GM12878 (cell line): ENCODE data around the gene TXLNA. TPM values are rescaled to one million over a fixed set of nuclear protein-coding genes. Genes with fewer than 3 reads are reported as not detected.

Source experiments
- BMI1 ChIP-seq: fragments of 450-650 bp; IDR thresholded peaks from 2 replicates; pipeline ENCODE4 v1.6.1; 2016; ENCODE audit warnings: mild to moderate bottlenecking, moderate library complexity, borderline replicate concordance
- CHD4 ChIP-seq: fragments of 200-600 bp; sonication (generic); IDR thresholded peaks from 2 replicates; pipeline ENCODE4 v1.6.1; 2016; ENCODE audit warnings: mild to moderate bottlenecking
- CREB1 ChIP-seq: IDR thresholded peaks from 2 replicates; pipeline ENCODE4 v1.6.1; 2012; ENCODE audit warnings: low read depth, mild to moderate bottlenecking, inconsistent platforms
- E2F4 ChIP-seq: IDR thresholded peaks from 2 replicates; pipeline ENCODE4 v1.6.1; 2012; ENCODE audit warnings: low read depth, low read length, improper control_type of control experiment
- EGR1 ChIP-seq, 2 experiments: IDR thresholded peaks; 1 replicate in 1 of 2; 2 replicates in 1 of 2; pipeline ENCODE4 v1.6.1; 2011 to 2012; ENCODE audit warnings: low read depth in 2 of 2, low read length in 2 of 2, borderline replicate concordance in 1 of 2, mild to moderate bottlenecking in 1 of 2, moderate library complexity in 1 of 2
- ESRRA ChIP-seq: IDR thresholded peaks from 2 replicates; pipeline ENCODE4 v1.6.1; 2012; ENCODE audit warnings: mild to moderate bottlenecking, low read length, improper control_type of control experiment
- PRDM15 ChIP-seq: fragments of 450-650 bp; formaldehyde crosslinking; IDR thresholded peaks from 2 replicates; pipeline ENCODE4 v1.4.0; 2020; ENCODE audit warnings: mild to moderate bottlenecking, moderate library complexity
- RBBP5 ChIP-seq: fragments of 200-600 bp; sonication (generic); conservative IDR thresholded peaks from 2 replicates; pipeline ENCODE4 v1.6.1; 2016
- SIX5 ChIP-seq: IDR thresholded peaks from 2 replicates; pipeline ENCODE4 v1.6.1; 2011; ENCODE audit warnings: mild to moderate bottlenecking, low read depth, low read length, moderate library complexity; ENCODE audit not compliant: severe bottlenecking
- YBX1 ChIP-seq: fragments of 450-650 bp; IDR thresholded peaks from 2 replicates; pipeline ENCODE4 v1.6.1; 2016; ENCODE audit warnings: antibody characterized with exemption
- ZNF207 ChIP-seq: fragments of 450-650 bp; IDR thresholded peaks from 2 replicates; pipeline ENCODE4 v1.6.1; 2014; ENCODE audit warnings: antibody characterized with exemption, mild to moderate bottlenecking, borderline replicate concordance
- polyA plus RNA-seq, 11 experiments: library from polyadenylated mRNA; depleted of rRNA in 4 of 11; unstranded in 6 of 11; stranded (reverse) in 5 of 11; fragments of >200 nt; fragmentation: Nextera tagmentation in 4 of 11; fragmentation: Illumina TruSeq in 1 of 11; extraction: Ambion mirVana in 4 of 11; extraction: Trizol in 1 of 11; gene quantifications; 1 replicate in 1 of 11; 2 replicates in 10 of 11; pipeline versions ENCODE4 v1.2.1 to v1.2.3, GENCODE V29; 2011 to 2016; ENCODE audit warnings: inconsistent platforms in 2 of 11, missing spikeins in 2 of 11, low read depth in 1 of 11
- total RNA-seq, 4 experiments: library from RNA; depleted of rRNA in 3 of 4; stranded (reverse); fragments of >200 nt in 3 of 4; fragmentation: Illumina TruSeq in 1 of 4; extraction: Trizol in 1 of 4; gene quantifications; 2 replicates each; pipeline versions ENCODE4 v1.2.1 to v1.2.3, GENCODE V29; 2013 to 2021
- TF ChIP-seq, protein P1 (sequence below): fragments of 450-650 bp; IDR thresholded peaks from 2 replicates; pipeline ENCODE4 v1.6.1; 2014; ENCODE audit warnings: mild to moderate bottlenecking
- TF ChIP-seq, protein P2 (sequence below): fragments of 450-650 bp; conservative IDR thresholded peaks from 2 replicates; pipeline ENCODE4 v1.6.1; 2017; ENCODE audit warnings: mild to moderate bottlenecking, moderate library complexity

Gene TXLNA
- total and polyA plus RNA-seq, 10 of the 15 experiments (the other 5 are each of a cell fraction or from before 2014, with no cell fraction given): 7.2 to 93.7 (median 47.9) TPM

GRCh38 chr1:32198237-32199042 is 19.0 kb downstream of the TXLNA start (continued):
- TF ChIP-seq, protein P1, sequence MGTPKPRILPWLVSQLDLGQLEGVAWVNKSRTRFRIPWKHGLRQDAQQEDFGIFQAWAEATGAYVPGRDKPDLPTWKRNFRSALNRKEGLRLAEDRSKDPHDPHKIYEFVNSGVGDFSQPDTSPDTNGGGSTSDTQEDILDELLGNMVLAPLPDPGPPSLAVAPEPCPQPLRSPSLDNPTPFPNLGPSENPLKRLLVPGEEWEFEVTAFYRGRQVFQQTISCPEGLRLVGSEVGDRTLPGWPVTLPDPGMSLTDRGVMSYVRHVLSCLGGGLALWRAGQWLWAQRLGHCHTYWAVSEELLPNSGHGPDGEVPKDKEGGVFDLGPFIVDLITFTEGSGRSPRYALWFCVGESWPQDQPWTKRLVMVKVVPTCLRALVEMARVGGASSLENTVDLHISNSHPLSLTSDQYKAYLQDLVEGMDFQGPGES: no peak
- TF ChIP-seq SIX5 (no peak), ESRRA (no peak), YBX1 (no peak), RBBP5 (no peak), ZNF207 (no peak), CREB1 (no peak), EGR1 (IDR thresholded peaks at IDR 0.05; ENCODE audit: borderline replicate concordance in 1 of 2, low read depth in 2 of 2, low read length in 2 of 2) (no peak), CHD4 (no peak), BMI1 (no peak), E2F4 (no peak), PRDM15 (no peak)
- TF ChIP-seq, protein P2, sequence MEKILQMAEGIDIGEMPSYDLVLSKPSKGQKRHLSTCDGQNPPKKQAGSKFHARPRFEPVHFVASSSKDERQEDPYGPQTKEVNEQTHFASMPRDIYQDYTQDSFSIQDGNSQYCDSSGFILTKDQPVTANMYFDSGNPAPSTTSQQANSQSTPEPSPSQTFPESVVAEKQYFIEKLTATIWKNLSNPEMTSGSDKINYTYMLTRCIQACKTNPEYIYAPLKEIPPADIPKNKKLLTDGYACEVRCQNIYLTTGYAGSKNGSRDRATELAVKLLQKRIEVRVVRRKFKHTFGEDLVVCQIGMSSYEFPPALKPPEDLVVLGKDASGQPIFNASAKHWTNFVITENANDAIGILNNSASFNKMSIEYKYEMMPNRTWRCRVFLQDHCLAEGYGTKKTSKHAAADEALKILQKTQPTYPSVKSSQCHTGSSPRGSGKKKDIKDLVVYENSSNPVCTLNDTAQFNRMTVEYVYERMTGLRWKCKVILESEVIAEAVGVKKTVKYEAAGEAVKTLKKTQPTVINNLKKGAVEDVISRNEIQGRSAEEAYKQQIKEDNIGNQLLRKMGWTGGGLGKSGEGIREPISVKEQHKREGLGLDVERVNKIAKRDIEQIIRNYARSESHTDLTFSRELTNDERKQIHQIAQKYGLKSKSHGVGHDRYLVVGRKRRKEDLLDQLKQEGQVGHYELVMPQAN: no peak
